Keratinocyte (primary cell): ENCODE measurements around the gene MEGF11. TPM values are rescaled to one million over a fixed set of nuclear protein-coding genes. Genes with fewer than 3 reads are reported as not detected.

Experiments
- DNase-seq: peaks from one replicate; pipeline ENCODE4 v3.0.0-alpha.2; 2011; ENCODE audit warnings: low read depth, missing footprints, low spot score
- FAIRE-seq: peaks from 2 replicates; lab custom pipeline; 2011; peaks lifted over from hg19 to GRCh38; lab: Jason Lieb, UNC
- H2AFZ ChIP-seq: 2 replicates; pipeline ENCODE4 v1.6.0; 2012; ENCODE audit warnings: low read length, control low read depth, inconsistent platforms; ENCODE audit not compliant: control insufficient read depth
- H3K27ac ChIP-seq: 2 replicates; pipeline ENCODE4 v1.5.1; 2011; ENCODE audit warnings: low read length; ENCODE audit not compliant: control insufficient read depth, insufficient read depth
- H3K27me3 ChIP-seq: 3 replicates; pipeline ENCODE4 v1.6.0; 2011; ENCODE audit warnings: low read length; ENCODE audit not compliant: control insufficient read depth, insufficient read depth; ENCODE audit errors: extremely low read depth
- H3K36me3 ChIP-seq, 2 experiments: 2 replicates in 1 of 2; 3 replicates in 1 of 2; pipeline ENCODE4 v1.5.1; 2011; ENCODE audit warnings: low read length in 2 of 2, mild to moderate bottlenecking in 1 of 2; ENCODE audit not compliant: control insufficient read depth in 2 of 2, insufficient read depth in 2 of 2; ENCODE audit errors: extremely low read depth in 1 of 2
- H3K4me1 ChIP-seq: 3 replicates; pipeline ENCODE4 v1.5.1; 2011; ENCODE audit warnings: low read length; ENCODE audit not compliant: control insufficient read depth, insufficient read depth; ENCODE audit errors: extremely low read depth
- H3K4me2 ChIP-seq: 3 replicates; pipeline ENCODE4 v1.6.0; 2011; ENCODE audit warnings: low read depth, low read length; ENCODE audit not compliant: control insufficient read depth, insufficient read depth; ENCODE audit errors: extremely low read depth
- H3K4me3 ChIP-seq, 3 experiments: fragments of 200-600 bp in 1 of 3; sonication (generic) in 1 of 3; 2 replicates in 2 of 3; 3 replicates in 1 of 3; pipeline ENCODE4 v1.5.1; 2011 to 2016; ENCODE audit warnings: low read length in 3 of 3, mild to moderate bottlenecking in 3 of 3, control low read depth in 2 of 3, inconsistent platforms in 1 of 3, low read depth in 1 of 3, mixed read lengths in 1 of 3, mixed run types in 1 of 3, moderate library complexity in 1 of 3; ENCODE audit not compliant: control insufficient read depth in 2 of 3, insufficient read depth in 2 of 3; ENCODE audit errors: extremely low read depth in 1 of 3
- H3K79me2 ChIP-seq: 2 replicates; pipeline ENCODE4 v1.6.0; 2012; ENCODE audit warnings: low read length; ENCODE audit not compliant: control insufficient read depth, insufficient read depth
- H3K9ac ChIP-seq: 3 replicates; pipeline ENCODE4 v1.6.0; 2011; ENCODE audit warnings: low read length; ENCODE audit not compliant: control insufficient read depth, insufficient read depth; ENCODE audit errors: extremely low read depth
- H3K9me1 ChIP-seq: 3 replicates; pipeline ENCODE4 v1.6.0; 2011; ENCODE audit warnings: low read length; ENCODE audit not compliant: control insufficient read depth, insufficient read depth; ENCODE audit errors: extremely low read depth
- H3K9me3 ChIP-seq: 2 replicates; pipeline ENCODE4 v1.5.1; 2012; ENCODE audit warnings: low read depth, low read length; ENCODE audit not compliant: control insufficient read depth
- H4K20me1 ChIP-seq: 3 replicates; pipeline ENCODE4 v1.6.0; 2011; ENCODE audit warnings: low read length; ENCODE audit not compliant: control insufficient read depth, insufficient read depth; ENCODE audit errors: extremely low read depth
- CTCF ChIP-seq, 3 experiments: IDR thresholded peaks in 1 of 3; conservative IDR thresholded peaks in 1 of 3; optimal IDR thresholded peaks in 1 of 3; 2 replicates in 2 of 3; 3 replicates in 1 of 3; pipeline versions ENCODE3 to v1.5.1; 2011; ENCODE audit warnings: low read length in 3 of 3, mild to moderate bottlenecking in 3 of 3, moderate library complexity in 2 of 3, control low read depth in 1 of 3, inconsistent platforms in 1 of 3; ENCODE audit not compliant: insufficient read depth in 2 of 3; ENCODE audit errors: extremely low read depth in 1 of 3
- EZH2 ChIP-seq: IDR thresholded peaks from one replicate; pipeline ENCODE4 v1.6.1; 2012; ENCODE audit warnings: inconsistent platforms, mild to moderate bottlenecking, low read length, moderate library complexity
- dilution Hi-C: fragments of 300-500 bp; cut with MboI; formaldehyde crosslinking; loops from one replicate; pipeline ENCODE4 v1.7.0; 2020; ENCODE audit warnings: low sequenced_read_pairs; ENCODE audit not compliant: extremely low pct_ligation_motif_present
- polyA plus RNA-seq, 5 experiments: library from polyadenylated mRNA; depleted of rRNA in 3 of 5; stranded (reverse) in 3 of 5; stranded (forward) in 1 of 5; unstranded in 1 of 5; fragments of >200 nt; gene quantifications; 1 replicate in 1 of 5; 2 replicates in 3 of 5; 3 replicates in 1 of 5; pipeline versions ENCODE4 v1.2.1 to v1.2.3, GENCODE V29; 2011 to 2012; ENCODE audit warnings: missing spikeins in 2 of 5, low read depth in 1 of 5, low replicate concordance in 1 of 5

MEGF11 gene
- polyA plus RNA-seq, 1 donor (not counting 4 experiments of a cell fraction or from before 2014, with no cell fraction given) = not detected

- Histone ChIP-seq H3K9me1 (no peaks in the 10 kb centered on the region), H3K9me3 (no peaks in the 10 kb centered on the region), H3K36me3 (no peaks in the 10 kb centered on the region), H2AFZ (no peak overlapping the region), H3K27ac (no peak overlapping the region), H3K9ac (no peak overlapping the region), H3K27me3 (peaks cover 22% of the 10 kb centered on the region), H3K79me2 (no peaks in the 10 kb centered on the region), H3K4me1 (no peaks in the 10 kb centered on the region), H3K4me2 (no peak overlapping the region), H3K4me3 (no peak overlapping the region), H4K20me1 (no peaks in the 10 kb centered on the region)
- DNase-seq (no peak), FAIRE-seq (no peak)
- TF ChIP-seq EZH2 (no peak), CTCF (optimal IDR thresholded peaks at IDR 0.05 in 1 of 3, IDR thresholded peaks at IDR 0.05 in 1 of 3, conservative IDR thresholded peaks at IDR 0.05 in 1 of 3; ENCODE audit: extremely low read depth in 1 of 3, insufficient read depth in 2 of 3, low read length in 3 of 3) (no peak)
- dilution Hi-C loops = no loop called here
These were observed 85.7 kb downstream of the MEGF11 start for GRCh38 chr15:66167854-66168253.

DNA sequence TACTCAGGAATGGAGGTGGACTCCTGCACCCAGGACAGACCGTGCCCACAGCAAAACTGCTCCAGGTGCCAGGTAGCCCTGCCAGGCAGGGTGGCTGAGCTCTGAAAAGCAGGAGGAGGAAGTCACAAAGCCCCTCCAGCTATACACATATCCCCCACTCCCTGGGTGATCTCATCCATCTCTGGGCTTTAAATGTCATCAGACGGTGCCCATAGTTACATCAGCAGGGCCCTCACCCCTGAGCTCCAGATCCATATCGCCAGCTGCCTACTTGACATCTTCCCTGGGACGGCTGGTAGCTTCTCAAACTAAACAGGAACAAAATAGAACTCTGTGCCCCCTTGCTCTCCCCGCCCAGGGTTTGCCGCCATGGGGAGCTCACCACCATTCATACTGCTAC lies 87.7 kb downstream of the MEGF11 start:
- H2AFZ ChIP-seq = no peak overlapping the region
- peaks cover 8% of the 10 kb centered on the region for H3K27me3 ChIP-seq
- FAIRE-seq = no peak
- no peak overlapping the region for H3K9ac ChIP-seq
- DNase-seq = no peak
- no peaks in the 10 kb centered on the region for H3K4me1 ChIP-seq
- no peak overlapping the region for H3K4me2 ChIP-seq
- H3K4me3 ChIP-seq = no peak overlapping the region
- H3K36me3 ChIP-seq = no peaks in the 10 kb centered on the region
- no peaks in the 10 kb centered on the region for H4K20me1 ChIP-seq
- H3K9me3 ChIP-seq = no peaks in the 10 kb centered on the region
- no peak for TF ChIP-seq CTCF (optimal IDR thresholded peaks at IDR 0.05 in 1 of 3, IDR thresholded peaks at IDR 0.05 in 1 of 3, conservative IDR thresholded peaks at IDR 0.05 in 1 of 3; ENCODE audit: extremely low read depth in 1 of 3, insufficient read depth in 2 of 3, low read length in 3 of 3)
- TF ChIP-seq EZH2 = no peak
- no peak overlapping the region for H3K27ac ChIP-seq
- H3K79me2 ChIP-seq = no peaks in the 10 kb centered on the region
- H3K9me1 ChIP-seq = no peaks in the 10 kb centered on the region
- dilution Hi-C loops = no loop called here
